NAMALWA (cell line): ENCODE results near the gene COL7A1.
"Not testable (repeated sequence)": the region's sequence is repeated elsewhere in the genome, so short reads cannot be mapped to it uniquely, and the experiment has no call there.

ENCODE experiments used
- DNase-seq: peaks from one replicate; pipeline ENCODE4 v3.0.0-alpha.2; 2015; ENCODE audit warnings: low spot score

The COL7A1 gene

DNA sequence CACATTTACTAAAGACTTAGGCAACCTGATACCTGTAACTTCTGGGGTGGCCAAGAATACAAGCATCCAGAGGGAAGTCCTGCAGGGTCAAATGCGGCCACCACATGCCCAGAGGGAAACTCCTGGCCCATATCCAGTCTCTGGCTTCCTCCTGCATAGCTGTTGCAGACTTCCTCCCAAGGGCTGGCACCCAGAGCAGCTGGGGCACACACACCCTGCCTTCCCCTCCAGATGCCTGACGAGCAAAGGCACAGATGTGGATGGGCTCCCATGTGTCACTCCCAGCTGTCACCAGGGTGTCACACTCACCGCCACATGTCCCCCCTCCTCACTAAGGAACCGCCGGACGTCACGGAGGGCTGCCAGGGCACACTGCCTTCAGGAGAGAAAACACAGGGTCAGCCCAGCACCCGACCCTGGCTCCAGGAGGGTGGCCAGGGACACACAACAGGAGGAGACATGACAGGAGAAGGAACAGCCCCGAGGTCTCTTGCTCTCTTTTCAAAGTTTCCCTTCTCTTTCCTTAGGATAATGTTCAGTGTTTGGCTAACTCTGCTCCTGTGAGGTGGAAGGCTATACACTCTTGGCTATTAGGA lies 51.8 kb downstream of the COL7A1 start:
- no peak for DNase-seq

DNA sequence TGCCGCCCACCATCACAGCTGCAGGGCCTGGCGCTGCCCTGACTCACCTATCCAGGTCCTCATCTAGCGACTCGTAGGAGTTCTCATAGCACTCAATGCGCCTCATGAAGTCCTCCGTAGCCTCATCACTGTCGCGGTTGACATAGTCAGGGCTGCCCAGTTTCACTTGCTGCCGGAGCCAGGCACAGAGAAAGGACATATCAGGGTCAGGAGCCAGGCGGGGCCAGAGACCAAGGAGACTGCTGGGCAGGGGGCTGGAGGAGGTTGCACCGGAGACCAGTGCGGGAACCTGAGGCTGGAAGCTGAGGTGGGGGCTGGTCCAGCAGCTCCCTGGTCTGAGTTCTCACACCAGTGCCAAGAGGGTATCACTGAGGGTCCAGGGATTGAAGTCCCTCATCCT lies 56.7 kb downstream of the COL7A1 start:
- DNase-seq, result no peak

DNA sequence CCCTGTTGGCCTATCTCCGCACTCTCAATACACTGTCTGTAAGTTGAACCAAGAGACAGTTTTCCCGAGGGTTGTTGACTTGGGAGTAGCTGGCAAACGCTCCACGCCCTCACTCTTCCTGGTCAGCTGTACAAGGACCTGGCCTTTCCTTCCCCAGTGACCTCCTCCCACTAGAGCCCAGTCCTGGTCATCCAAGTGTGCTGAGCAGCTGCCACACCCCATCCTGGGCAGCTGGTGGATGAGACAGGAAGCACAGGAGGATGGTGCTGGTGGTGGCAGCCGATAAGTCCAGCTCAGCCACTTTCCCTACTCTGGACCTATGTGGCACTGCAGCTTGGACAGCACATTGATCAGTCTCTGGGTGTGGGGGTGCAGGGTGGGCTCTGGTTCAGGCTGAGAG lies 58.3 kb downstream of the COL7A1 start:
- no peak for DNase-seq

DNA sequence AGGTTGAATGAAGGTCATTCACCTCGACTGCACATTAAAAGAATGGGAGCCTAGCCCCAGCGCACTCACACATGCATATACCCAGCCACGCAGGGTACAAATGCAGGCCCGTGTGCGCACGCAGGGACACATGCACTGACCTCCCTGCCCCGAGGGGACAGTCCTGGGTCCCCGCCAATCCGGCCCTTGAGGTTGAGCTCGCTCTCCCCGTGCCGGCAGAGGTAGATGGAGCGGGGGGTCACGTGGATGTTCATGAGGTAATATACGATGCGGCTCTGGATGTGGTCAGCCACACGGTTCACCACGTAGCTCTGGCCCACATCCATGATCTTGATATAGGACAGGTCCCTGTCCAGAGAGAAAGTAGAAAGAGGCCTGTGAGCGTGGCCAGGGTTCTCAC lies 59.0 kb downstream of the COL7A1 start:
- no peak for DNase-seq

DNA sequence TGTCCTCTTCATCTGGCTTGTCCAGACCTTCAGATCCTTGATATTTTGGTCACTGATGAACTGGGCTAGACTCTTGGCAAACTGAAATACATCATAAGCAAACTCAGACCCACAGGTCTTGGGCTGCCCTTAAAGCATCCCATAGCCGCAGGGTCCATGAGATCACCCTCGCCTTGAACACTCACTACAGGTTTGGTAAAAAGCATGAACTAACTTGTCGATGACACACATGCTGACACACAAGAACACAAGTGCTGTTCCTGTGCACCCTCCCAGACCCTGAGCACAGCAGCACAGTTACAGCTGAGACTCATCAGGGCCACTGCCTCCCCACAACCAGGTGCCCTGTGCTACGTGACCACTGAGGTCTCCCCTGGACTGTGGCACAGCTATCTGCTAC lies 59.6 kb downstream of the COL7A1 start:
- DNase-seq, result no peak

DNA sequence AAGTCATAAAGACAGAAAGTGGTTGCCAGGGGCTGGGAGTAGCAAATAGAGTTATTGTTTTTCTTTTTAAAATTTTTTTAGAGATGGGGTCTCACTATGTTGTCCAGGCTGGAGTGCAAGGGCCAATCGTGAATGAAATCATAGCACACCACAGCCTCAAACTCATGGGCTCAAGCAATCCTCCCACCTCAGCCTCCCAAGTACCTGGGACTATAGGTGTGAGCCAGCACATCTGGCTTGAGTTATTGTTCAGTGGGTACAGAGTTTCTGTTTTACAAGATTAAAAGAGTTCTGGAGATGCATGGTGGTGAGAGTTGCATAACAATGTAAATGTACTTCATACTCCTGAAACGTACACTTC lies 62.2 kb downstream of the COL7A1 start:
- no peak for DNase-seq

DNA sequence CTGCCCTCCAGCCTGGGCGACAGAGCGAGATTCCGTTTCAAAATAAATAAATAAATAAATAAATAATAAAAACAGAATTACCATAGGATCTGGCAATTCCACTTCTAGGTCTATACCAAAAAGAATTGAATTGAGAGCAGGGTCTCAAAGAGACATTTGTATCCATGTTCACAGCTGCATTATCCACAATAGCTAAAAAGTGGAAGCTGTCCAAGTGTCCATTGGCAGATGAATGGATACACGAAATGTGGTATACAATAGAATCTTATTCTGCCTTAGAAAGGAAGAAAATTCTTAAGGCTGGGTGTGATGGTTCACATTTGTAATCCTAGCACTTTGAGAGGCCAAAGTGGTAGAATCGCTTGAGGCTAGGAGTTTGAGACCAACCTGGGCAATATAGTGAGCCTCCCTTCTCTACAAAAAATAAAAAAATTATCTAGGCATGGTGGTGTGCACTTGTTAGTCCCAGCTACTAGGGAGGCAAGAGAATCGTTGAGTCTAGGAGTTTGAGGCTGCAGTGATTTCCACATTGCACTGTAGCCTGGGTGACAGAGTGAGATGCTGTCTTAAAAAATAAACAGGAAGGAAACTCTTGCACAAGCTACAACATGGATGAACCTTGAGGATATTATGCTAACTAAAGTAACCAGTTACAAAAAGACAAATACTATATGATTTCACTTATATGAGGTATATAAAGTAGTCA lies 62.7 kb downstream of the COL7A1 start:
- DNase-seq, result no peak

DNA sequence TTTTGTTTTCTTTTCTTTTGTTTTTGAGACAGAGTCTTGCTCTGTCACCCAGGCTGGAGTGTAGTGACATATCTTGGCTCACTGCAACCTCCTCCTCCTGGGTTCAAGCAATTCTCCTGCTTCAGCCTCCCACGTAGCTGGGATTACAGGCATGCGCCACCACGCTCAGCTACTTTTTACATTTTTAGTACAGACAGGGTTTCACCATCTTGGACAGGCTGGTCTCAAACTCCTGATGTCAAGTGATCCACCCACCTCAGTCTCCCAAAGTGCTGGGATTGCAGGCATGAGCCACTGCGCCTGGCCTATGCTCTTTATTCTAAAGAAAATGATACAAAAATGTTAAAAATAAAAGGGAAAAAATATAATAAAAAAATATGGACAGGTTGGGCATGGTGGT lies 64.4 kb downstream of the COL7A1 start:
- not testable (repeated sequence) for DNase-seq

DNA sequence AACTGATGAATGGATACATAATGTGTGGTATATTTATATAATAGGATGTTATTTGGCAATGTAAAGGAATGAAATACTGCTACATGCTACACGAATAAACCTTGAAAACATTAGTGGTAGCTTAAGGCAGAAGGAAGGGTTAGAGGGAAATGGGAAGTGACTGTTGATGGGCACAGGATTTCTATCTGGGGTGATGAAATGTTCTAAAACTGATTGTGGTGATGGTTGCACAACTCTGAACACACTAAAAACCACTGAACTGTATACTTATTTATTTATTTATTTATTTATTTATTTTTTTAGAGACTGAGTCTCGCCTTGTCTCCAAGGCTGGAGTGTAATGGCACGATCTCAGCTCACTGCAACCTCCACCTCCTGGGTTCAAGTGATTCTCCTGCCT lies 66.4 kb downstream of the COL7A1 start:
- no peak for DNase-seq

DNA sequence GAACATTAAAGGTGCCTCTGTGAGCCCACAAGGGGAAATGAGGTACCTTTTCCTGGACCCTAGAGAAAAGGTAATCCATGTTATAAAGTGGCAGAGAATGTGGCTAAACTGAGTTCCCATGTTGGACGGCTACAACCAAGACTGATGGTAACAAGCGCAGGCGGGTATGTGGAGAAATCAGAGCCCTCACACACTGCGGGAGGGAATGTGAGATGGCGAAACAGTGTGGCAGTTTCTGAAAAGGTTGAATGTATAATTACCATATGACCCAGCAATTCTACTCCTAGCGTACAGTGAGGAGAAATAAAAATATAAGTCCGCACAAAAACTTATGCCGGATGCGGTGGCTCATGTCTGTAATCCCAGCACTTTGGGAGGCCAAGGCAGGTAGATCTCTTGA lies 67.1 kb downstream of the COL7A1 start:
- DNase-seq, result no peak

DNA sequence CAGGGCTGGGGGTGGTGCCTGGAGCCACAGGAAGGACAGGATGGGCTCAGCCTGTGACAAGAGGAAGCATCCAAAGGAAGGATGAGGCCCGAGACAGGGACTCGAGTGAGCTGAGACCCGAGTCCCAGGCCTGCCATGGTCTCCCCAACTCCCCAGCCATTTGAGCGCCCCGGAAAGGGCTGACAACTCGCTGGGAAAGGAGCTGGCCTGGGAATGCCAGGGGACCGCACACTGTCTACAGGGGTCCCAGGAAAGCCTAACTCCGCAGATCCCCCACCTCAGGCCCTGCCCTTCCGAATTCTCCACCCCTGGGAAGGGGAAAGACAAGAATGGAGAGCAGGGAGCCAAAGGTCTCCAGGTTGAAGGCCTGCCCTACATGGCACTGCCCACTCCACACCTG lies 70.2 kb downstream of the COL7A1 start:
- DNase-seq, result no peak

DNA sequence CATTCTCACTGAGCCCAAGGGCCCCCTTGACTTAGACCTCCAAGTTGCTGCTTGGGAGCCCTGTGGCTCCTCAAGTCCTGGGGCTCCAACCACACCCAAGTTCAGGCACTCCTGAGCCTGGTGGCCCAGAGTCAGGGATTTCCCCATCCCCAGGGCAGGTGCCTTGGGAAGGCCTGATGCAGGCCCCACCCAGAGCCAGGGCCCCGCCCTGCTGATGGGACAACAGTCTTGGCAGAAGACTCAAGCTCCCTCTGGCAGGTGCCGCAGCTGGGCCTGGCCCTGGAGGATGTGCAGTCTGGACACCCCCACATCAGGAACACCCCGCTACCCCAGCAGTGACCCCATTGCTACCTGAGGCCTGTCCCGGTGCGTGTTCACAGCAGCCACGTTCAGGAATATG lies 73.5 kb downstream of the COL7A1 start:
- no peak for DNase-seq

DNA sequence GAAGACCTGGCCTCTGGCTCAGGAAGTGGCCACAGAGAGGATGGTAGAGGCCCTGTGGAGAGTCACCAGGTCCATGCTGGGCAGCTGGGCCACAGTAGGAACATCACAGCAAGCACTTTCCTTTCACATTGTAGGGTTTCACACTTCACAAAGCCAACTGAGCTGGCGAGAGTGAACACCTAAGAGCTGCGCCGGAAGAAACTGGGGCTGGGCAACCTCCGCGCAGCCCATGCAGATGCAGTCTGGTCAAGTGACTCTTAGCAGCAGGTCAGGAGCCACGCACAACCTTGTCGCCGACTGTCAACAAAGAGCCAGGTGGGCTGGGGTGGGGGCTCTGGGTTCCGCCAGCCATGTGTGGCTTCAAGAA lies 75.9 kb downstream of the COL7A1 start:
- no peak for DNase-seq

DNA sequence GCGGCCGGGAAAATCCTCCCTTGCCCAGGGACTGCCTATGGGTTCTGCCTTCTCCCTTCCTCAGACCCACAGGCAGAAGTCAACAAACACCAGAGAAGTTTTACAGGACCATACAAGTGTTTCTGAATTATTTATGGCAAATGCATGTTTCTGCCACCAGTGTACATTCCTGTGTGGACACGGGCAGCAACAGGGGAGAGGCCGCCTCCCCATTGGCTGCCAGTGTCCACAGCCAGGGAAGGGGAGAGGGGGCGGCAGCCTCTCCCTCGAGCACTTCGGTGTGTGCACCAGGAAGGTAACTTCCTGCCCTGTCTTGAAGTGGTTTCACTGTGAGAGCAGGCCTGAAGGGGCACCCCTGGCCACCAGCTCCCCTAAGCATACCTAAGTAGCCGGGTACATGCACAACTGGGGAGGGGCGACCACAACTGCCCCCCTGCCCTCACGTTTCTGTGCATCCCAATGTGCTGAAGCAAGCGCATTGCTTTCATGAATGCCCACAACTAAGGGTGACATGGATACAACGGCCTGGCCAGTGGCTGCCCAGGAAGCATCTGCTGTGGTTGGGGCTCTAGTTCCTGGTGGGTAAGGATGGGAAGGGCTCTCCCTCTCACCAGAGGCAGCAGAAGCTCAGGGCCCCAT lies 76.4 kb downstream of the COL7A1 start:
- no peak for DNase-seq

DNA sequence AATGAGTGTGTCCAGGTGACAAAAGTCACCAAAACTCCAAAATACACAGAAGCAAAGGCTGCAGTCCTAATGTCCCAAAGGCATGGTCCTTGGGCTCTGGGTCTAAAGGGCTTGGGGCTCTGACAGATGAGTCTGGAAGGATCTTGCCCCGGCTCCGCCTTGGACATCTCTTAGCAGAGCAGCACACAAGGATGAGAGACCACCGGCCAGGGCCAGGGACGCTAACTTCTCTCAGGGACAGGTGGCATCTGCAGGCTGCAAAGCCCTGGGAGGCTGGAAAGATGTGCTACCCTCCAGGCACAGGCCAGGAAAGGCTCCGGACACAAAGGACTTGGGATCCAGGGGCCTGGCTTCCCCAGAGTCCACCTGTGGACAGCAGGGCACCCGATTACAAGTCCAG lies 77.1 kb downstream of the COL7A1 start:
- DNase-seq, result no peak

DNA sequence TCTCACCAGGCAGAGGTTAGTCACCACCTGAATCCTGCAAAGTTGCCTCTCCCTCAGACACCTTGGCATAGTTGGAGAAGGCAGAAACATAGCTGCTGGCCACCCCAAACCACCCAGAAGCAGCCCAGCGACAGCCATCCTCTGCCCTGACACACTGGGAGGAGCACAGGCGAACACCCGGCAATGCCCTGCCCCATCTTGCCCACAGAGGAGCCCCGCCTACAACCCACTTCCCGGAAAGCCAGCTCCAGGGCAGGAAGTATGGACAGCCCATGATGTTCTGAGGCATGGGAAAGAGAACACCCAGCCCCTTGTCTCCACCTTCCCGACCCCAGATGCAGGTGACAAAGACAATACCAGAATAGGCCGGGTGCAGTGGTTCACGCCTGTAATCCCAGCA lies 78.6 kb downstream of the COL7A1 start:
- DNase-seq, result no peak

DNA sequence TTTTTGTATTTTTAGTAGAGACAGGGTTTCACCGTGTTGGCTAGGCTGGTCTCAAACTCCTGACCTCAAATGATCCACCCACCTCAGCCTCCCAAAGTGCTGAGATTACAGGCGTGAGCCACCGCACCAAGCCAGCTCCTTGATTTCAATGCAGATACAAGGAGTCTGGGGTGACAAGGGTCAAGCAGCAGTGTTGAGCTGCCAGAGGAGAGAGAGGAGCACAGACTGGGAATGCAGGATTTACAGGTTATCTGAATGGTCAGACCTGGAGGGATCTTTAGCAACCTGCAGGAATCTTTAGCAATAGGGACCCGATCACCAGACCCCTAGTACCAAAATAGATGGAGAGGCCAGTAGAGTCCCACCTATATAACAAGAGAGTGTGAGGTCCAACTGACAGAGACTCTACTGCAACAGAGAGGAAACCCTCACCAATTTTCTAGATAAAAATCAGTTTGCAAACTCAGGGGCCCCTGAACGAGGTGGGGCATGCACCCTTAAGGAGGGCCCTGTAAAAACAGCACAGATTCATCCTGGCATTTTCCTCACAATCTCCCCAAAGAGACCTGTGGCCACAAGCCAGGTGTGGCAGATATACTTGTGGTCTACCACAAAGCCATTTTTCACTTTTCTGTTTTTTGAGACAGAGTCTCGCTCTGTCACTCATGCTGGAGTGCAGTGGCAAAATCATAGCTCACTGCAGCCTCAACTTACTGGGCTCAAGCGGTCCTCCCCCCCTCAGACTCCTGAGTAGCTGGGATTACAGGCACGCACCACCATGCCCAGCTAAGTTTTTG lies 80.5 kb downstream of the COL7A1 start:
- no peak for DNase-seq
